HepG2 (cell line): ENCODE measurements around the gene CNTNAP1. TPM values are rescaled to one million over a fixed set of nuclear protein-coding genes. Genes with fewer than 3 reads are reported as not detected.

Experiments used
- ARNTL ChIP-seq: sonication (generic); formaldehyde crosslinking; IDR thresholded peaks from 2 replicates; pipeline ENCODE4 v1.4.0; 2020; ENCODE audit warnings: mild to moderate bottlenecking, missing genetic modification reagents
- ATF7 ChIP-seq, 2 experiments: fragments of 450-650 bp in 1 of 2; sonication (generic) in 1 of 2; formaldehyde crosslinking in 1 of 2; IDR thresholded peaks; 2 replicates each; pipeline versions ENCODE4 v1.4.0 to v1.6.1; 2016 to 2020; ENCODE audit warnings: antibody characterized with exemption in 1 of 2, mild to moderate bottlenecking in 1 of 2, missing genetic modification reagents in 1 of 2
- GFI1 ChIP-seq: sonication (generic); formaldehyde crosslinking; IDR thresholded peaks from 2 replicates; pipeline ENCODE4 v1.5.0; 2020; ENCODE audit warnings: missing genetic modification reagents, mild to moderate bottlenecking, borderline replicate concordance
- KDM1A ChIP-seq: IDR thresholded peaks from 2 replicates; pipeline ENCODE4 v1.6.1; 2016; ENCODE audit warnings: missing compliant biosample characterization
- PHF20 ChIP-seq: sonication (generic); formaldehyde crosslinking; IDR thresholded peaks from 2 replicates; pipeline ENCODE4 v1.5.0; 2020; ENCODE audit warnings: mild to moderate bottlenecking, missing genetic modification reagents
- RORA ChIP-seq: sonication (generic); formaldehyde crosslinking; IDR thresholded peaks from 2 replicates; pipeline ENCODE4 v1.5.0; 2020; ENCODE audit warnings: mild to moderate bottlenecking, missing genetic modification reagents, moderate library complexity
- ZNF326 ChIP-seq: sonication (generic); formaldehyde crosslinking; IDR thresholded peaks from 2 replicates; pipeline ENCODE4 v1.4.0; 2020; ENCODE audit warnings: missing genetic modification reagents, borderline replicate concordance
- ZNF335 ChIP-seq: sonication (generic); formaldehyde crosslinking; IDR thresholded peaks from 2 replicates; pipeline ENCODE4 v1.4.0; 2020; ENCODE audit warnings: missing genetic modification reagents
- ZNF563 ChIP-seq: sonication (generic); formaldehyde crosslinking; IDR thresholded peaks from 2 replicates; pipeline ENCODE4 v1.8.0; 2022; ENCODE audit warnings: mild to moderate bottlenecking, moderate library complexity, missing genetic modification reagents
- ZNF629 ChIP-seq: sonication (generic); formaldehyde crosslinking; conservative IDR thresholded peaks from 2 replicates; pipeline ENCODE4 v1.5.0; 2020; ENCODE audit warnings: missing genetic modification reagents
- ZNF644 ChIP-seq: IDR thresholded peaks from 2 replicates; pipeline ENCODE4 v1.6.1; 2016; ENCODE audit warnings: low read depth
- ZNF782 ChIP-seq: sonication (generic); formaldehyde crosslinking; IDR thresholded peaks from 2 replicates; pipeline ENCODE4 v1.4.0; 2020; ENCODE audit warnings: missing genetic modification reagents, mild to moderate bottlenecking, borderline replicate concordance
- polyA plus RNA-seq, 8 experiments: library from polyadenylated mRNA; depleted of rRNA in 3 of 8; stranded (reverse) in 7 of 8; unstranded in 1 of 8; fragments of >200 nt; fragmentation: Illumina TruSeq in 4 of 8; extraction: Trizol in 4 of 8; gene quantifications; 2 replicates each; pipeline versions ENCODE4 v1.2.1 to v1.2.3, GENCODE V29; 2011 to 2016; ENCODE audit warnings: low read depth in 4 of 8, missing spikeins in 1 of 8, mixed read lengths in 1 of 8; ENCODE audit not compliant: insufficient read depth in 1 of 8
- total RNA-seq, 5 experiments: library from RNA; depleted of rRNA; stranded (reverse); fragments of >200 nt; fragmentation: Illumina TruSeq; extraction: Trizol; gene quantifications; 2 replicates each; pipeline ENCODE4 v1.2.3, GENCODE V29; 2016; ENCODE audit warnings: low read depth in 1 of 5
- TF ChIP-seq, protein P1 (sequence below): sonication (generic); formaldehyde crosslinking; IDR thresholded peaks from 2 replicates; pipeline ENCODE4 v1.5.1; 2020; ENCODE audit warnings: missing genetic modification reagents, mild to moderate bottlenecking, borderline replicate concordance
- TF ChIP-seq, protein P2 (sequence below): sonication (generic); formaldehyde crosslinking; IDR thresholded peaks from 2 replicates; pipeline ENCODE4 v1.5.0; 2020; ENCODE audit warnings: mild to moderate bottlenecking, missing genetic modification reagents
- TF ChIP-seq, protein P3 (sequence below): sonication (generic); formaldehyde crosslinking; IDR thresholded peaks from 2 replicates; pipeline ENCODE4 v1.9.0; 2021; ENCODE audit warnings: missing genetic modification reagents, mild to moderate bottlenecking, borderline replicate concordance
- TF ChIP-seq, protein P4 (sequence below): sonication (generic); formaldehyde crosslinking; IDR thresholded peaks from 2 replicates; pipeline ENCODE4 v1.4.0; 2020; ENCODE audit warnings: mild to moderate bottlenecking, missing genetic modification reagents, borderline replicate concordance

The CNTNAP1 gene
- total and polyA plus RNA-seq, 2 of the 13 experiments (the other 11 are each of a cell fraction or from before 2014, with no cell fraction given) = 4.5 to 7.7 TPM

DNA sequence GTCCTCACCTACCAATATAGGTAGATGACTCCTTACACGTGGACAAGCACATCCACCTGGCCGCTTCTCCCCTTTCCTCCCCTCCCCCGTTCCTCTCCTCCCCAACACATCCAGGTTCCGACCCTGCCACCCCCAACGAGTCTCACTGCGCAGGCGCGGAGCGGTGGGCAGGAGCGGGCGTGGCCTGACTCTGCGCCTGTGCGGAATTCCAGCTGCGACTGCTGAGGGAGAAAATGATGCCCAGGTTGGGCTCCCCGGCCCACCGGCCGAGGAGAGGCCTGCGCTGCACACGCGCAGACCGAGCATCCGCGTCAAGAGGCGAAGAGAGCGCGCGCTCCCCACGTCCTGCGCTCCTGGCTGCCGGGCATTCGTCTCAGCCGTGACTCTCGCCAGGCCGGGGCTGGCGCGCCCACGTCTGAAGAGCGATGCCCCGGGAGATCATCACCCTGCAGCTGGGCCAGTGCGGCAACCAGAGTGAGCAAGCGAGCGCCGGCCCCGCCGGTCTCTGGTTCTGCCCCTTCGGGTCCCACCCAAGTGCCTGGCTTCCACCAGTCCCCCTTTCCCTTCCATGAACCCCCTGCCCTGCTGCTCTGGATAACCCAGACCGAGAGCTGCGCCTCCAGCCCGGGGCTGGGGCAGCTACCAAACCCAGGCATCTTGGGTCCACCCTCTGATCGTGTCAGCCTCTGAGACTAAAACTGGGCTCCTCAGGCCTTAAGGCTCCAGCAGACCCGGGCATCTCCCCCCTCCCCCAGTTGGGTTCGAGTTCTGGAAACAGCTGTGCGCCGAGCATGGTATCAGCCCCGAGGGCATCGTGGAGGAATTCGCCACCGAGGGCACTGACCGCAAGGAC is 23.0 kb upstream of the CNTNAP1 start, which contains the start of gene TUBG2 (continued):
- TF ChIP-seq KDM1A (CRISPR knock-in tag) (0 out of 2 replicates have a peak, but pooled peaks have one; percentile 54), ARNTL (CRISPR knock-in tag) (0 out of 2 replicates have a peak, but pooled peaks have one; percentile 16), ATF7 (IDR thresholded peaks at IDR 0.05) (no peak), ATF7 (CRISPR knock-in tag; IDR thresholded peaks at IDR 0.05) (no peak), ZNF629 (CRISPR knock-in tag) (no peak), ZNF326 (CRISPR knock-in tag) (no peak), GFI1 (CRISPR knock-in tag) (0 out of 2 replicates have a peak, but pooled peaks have one; percentile 0), PHF20 (CRISPR knock-in tag) (peak; percentile 29; the same call in 1 of the 2 replicates), RORA (no peak), ZNF782 (CRISPR knock-in tag) (no peak), ZNF335 (CRISPR knock-in tag) (peak; percentile 74), ZNF563 (CRISPR knock-in tag) (peak; percentile 92; the same call in 1 of the 2 replicates), ZNF644 (peak; percentile 30)
- TF ChIP-seq, protein P1, sequence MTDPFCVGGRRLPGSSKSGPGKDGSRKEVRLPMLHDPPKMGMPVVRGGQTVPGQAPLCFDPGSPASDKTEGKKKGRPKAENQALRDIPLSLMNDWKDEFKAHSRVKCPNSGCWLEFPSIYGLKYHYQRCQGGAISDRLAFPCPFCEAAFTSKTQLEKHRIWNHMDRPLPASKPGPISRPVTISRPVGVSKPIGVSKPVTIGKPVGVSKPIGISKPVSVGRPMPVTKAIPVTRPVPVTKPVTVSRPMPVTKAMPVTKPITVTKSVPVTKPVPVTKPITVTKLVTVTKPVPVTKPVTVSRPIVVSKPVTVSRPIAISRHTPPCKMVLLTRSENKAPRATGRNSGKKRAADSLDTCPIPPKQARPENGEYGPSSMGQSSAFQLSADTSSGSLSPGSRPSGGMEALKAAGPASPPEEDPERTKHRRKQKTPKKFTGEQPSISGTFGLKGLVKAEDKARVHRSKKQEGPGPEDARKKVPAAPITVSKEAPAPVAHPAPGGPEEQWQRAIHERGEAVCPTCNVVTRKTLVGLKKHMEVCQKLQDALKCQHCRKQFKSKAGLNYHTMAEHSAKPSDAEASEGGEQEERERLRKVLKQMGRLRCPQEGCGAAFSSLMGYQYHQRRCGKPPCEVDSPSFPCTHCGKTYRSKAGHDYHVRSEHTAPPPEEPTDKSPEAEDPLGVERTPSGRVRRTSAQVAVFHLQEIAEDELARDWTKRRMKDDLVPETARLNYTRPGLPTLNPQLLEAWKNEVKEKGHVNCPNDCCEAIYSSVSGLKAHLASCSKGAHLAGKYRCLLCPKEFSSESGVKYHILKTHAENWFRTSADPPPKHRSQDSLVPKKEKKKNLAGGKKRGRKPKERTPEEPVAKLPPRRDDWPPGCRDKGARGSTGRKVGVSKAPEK (CRISPR knock-in tag) = peak; percentile 60; the same call in 1 of the 2 replicates
- TF ChIP-seq, protein P2, sequence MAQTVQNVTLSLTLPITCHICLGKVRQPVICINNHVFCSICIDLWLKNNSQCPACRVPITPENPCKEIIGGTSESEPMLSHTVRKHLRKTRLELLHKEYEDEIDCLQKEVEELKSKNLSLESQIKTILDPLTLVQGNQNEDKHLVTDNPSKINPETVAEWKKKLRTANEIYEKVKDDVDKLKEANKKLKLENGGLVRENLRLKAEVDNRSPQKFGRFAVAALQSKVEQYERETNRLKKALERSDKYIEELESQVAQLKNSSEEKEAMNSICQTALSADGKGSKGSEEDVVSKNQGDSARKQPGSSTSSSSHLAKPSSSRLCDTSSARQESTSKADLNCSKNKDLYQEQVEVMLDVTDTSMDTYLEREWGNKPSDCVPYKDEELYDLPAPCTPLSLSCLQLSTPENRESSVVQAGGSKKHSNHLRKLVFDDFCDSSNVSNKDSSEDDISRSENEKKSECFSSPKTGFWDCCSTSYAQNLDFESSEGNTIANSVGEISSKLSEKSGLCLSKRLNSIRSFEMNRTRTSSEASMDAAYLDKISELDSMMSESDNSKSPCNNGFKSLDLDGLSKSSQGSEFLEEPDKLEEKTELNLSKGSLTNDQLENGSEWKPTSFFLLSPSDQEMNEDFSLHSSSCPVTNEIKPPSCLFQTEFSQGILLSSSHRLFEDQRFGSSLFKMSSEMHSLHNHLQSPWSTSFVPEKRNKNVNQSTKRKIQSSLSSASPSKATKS (CRISPR knock-in tag) = no peak
- TF ChIP-seq, protein P3, sequence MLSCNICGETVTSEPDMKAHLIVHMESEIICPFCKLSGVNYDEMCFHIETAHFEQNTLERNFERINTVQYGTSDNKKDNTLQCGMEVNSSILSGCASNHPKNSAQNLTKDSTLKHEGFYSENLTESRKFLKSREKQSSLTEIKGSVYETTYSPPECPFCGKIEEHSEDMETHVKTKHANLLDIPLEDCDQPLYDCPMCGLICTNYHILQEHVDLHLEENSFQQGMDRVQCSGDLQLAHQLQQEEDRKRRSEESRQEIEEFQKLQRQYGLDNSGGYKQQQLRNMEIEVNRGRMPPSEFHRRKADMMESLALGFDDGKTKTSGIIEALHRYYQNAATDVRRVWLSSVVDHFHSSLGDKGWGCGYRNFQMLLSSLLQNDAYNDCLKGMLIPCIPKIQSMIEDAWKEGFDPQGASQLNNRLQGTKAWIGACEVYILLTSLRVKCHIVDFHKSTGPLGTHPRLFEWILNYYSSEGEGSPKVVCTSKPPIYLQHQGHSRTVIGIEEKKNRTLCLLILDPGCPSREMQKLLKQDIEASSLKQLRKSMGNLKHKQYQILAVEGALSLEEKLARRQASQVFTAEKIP (CRISPR knock-in tag) = no peak
- TF ChIP-seq, protein P4, sequence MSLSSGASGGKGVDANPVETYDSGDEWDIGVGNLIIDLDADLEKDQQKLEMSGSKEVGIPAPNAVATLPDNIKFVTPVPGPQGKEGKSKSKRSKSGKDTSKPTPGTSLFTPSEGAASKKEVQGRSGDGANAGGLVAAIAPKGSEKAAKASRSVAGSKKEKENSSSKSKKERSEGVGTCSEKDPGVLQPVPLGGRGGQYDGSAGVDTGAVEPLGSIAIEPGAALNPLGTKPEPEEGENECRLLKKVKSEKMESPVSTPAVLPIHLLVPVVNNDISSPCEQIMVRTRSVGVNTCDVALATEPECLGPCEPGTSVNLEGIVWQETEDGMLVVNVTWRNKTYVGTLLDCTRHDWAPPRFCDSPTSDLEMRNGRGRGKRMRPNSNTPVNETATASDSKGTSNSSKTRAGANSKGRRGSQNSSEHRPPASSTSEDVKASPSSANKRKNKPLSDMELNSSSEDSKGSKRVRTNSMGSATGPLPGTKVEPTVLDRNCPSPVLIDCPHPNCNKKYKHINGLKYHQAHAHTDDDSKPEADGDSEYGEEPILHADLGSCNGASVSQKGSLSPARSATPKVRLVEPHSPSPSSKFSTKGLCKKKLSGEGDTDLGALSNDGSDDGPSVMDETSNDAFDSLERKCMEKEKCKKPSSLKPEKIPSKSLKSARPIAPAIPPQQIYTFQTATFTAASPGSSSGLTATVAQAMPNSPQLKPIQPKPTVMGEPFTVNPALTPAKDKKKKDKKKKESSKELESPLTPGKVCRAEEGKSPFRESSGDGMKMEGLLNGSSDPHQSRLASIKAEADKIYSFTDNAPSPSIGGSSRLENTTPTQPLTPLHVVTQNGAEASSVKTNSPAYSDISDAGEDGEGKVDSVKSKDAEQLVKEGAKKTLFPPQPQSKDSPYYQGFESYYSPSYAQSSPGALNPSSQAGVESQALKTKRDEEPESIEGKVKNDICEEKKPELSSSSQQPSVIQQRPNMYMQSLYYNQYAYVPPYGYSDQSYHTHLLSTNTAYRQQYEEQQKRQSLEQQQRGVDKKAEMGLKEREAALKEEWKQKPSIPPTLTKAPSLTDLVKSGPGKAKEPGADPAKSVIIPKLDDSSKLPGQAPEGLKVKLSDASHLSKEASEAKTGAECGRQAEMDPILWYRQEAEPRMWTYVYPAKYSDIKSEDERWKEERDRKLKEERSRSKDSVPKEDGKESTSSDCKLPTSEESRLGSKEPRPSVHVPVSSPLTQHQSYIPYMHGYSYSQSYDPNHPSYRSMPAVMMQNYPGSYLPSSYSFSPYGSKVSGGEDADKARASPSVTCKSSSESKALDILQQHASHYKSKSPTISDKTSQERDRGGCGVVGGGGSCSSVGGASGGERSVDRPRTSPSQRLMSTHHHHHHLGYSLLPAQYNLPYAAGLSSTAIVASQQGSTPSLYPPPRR (CRISPR knock-in tag) = no peak
